ENCODE data around the gene LCN10. TPM values are rescaled to one million over a fixed set of nuclear protein-coding genes. Genes with fewer than 3 reads are reported as not detected.
A peak's percentile ranks its signal among the peaks of the same experiment; 100 is the strongest.

LCN10 gene
- total and polyA plus RNA-seq, 2 of the 13 experiments (the other 11 are each of a cell fraction or from before 2014, with no cell fraction given), result 0.53 to 0.61 TPM

DNA sequence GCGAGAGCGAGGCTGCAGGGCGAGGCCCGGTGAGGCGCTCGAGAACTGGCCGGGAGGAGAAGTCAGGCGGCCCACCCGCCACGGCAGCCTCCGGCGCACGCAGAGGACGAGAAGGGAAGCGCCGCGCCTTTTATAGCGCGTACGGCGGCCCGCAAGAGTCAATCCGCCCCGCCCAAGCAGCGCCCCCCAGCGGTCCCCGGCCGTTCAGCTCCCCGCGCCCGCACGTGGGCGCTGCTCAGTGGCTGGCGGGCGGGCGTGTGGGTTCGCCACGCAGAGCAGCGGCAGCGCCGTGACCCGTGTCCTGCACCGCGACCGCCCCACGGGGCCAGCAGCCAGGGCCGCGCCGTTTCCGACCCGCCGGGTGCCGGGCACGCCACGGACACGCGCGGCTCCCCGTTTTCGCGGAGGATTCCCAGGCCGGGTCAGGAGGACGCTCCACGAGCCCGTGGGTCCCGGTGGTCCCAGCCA lies 14.6 kb downstream of the LCN10 start (continued):
- TF ChIP-seq, protein P1, sequence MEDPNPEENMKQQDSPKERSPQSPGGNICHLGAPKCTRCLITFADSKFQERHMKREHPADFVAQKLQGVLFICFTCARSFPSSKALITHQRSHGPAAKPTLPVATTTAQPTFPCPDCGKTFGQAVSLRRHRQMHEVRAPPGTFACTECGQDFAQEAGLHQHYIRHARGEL (CRISPR knock-in tag; IDR thresholded peaks at IDR 0.05), result no peak
- peak; percentile 88 for TF ChIP-seq XRCC5 (optimal IDR thresholded peaks at IDR 0.05; ENCODE audit: low read length)
- TF ChIP-seq ZNF382 (CRISPR knock-in tag; IDR thresholded peaks at IDR 0.05; ENCODE audit: borderline replicate concordance), result no peak
- TF ChIP-seq, protein P2, sequence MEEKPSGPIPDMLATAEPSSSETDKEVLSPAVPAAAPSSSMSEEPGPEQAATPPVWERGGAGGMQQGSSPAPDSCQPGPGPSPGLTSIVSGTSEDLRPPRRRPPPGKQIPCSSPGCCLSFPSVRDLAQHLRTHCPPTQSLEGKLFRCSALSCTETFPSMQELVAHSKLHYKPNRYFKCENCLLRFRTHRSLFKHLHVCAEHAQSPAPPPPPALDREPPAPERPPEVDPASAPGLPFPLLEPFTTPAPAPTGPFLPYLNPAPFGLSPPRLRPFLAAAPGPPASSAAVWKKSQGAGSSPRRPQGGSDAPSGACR (CRISPR knock-in tag; IDR thresholded peaks at IDR 0.05), result no peak
- peak; percentile 58; the same call in 1 of the 2 replicates for TF ChIP-seq NFATC3 (CRISPR knock-in tag; IDR thresholded peaks at IDR 0.05)
- TF ChIP-seq, protein P3, sequence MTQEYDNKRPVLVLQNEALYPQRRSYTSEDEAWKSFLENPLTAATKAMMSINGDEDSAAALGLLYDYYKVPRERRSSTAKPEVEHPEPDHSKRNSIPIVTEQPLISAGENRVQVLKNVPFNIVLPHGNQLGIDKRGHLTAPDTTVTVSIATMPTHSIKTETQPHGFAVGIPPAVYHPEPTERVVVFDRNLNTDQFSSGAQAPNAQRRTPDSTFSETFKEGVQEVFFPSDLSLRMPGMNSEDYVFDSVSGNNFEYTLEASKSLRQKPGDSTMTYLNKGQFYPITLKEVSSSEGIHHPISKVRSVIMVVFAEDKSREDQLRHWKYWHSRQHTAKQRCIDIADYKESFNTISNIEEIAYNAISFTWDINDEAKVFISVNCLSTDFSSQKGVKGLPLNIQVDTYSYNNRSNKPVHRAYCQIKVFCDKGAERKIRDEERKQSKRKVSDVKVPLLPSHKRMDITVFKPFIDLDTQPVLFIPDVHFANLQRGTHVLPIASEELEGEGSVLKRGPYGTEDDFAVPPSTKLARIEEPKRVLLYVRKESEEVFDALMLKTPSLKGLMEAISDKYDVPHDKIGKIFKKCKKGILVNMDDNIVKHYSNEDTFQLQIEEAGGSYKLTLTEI (CRISPR knock-in tag; conservative IDR thresholded peaks at IDR 0.05), result no peak
- TF ChIP-seq ZFP36L2 (CRISPR knock-in tag; IDR thresholded peaks at IDR 0.05), result no peak
- TF ChIP-seq RARA (CRISPR knock-in tag; IDR thresholded peaks at IDR 0.05), result peak; percentile 63
- no peak for TF ChIP-seq NFE2L2 (IDR thresholded peaks at IDR 0.05; ENCODE audit: low read length)
- TF ChIP-seq MIER2 (CRISPR knock-in tag; IDR thresholded peaks at IDR 0.05), result no peak
- TF ChIP-seq SMARCE1 (IDR thresholded peaks at IDR 0.05; ENCODE audit: borderline replicate concordance), result no peak
- TF ChIP-seq NFIB (CRISPR knock-in tag; IDR thresholded peaks at IDR 0.05; ENCODE audit: borderline replicate concordance), result no peak
- TF ChIP-seq, protein P4, sequence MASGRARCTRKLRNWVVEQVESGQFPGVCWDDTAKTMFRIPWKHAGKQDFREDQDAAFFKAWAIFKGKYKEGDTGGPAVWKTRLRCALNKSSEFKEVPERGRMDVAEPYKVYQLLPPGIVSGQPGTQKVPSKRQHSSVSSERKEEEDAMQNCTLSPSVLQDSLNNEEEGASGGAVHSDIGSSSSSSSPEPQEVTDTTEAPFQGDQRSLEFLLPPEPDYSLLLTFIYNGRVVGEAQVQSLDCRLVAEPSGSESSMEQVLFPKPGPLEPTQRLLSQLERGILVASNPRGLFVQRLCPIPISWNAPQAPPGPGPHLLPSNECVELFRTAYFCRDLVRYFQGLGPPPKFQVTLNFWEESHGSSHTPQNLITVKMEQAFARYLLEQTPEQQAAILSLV (CRISPR knock-in tag; IDR thresholded peaks at IDR 0.05; ENCODE audit: borderline replicate concordance), result no peak; the same call in 1 of the 2 replicates
- TF ChIP-seq KDM4B (CRISPR knock-in tag; IDR thresholded peaks at IDR 0.05), result peak; percentile 83
- peak; percentile 67 for TF ChIP-seq SKI (IDR thresholded peaks at IDR 0.05; ENCODE audit: partially characterized antibody)
- no peak for TF ChIP-seq NCOA1 (CRISPR knock-in tag; IDR thresholded peaks at IDR 0.05)
- peak; percentile 84; the same call in 1 of the 2 replicates for TF ChIP-seq ZNF672 (CRISPR knock-in tag; IDR thresholded peaks at IDR 0.05)
- no peak for TF ChIP-seq HOXA7 (CRISPR knock-in tag; IDR thresholded peaks at IDR 0.05)
- TF ChIP-seq IKZF1 (IDR thresholded peaks at IDR 0.05), result no peak
- TF ChIP-seq ZNF878 (CRISPR knock-in tag; IDR thresholded peaks at IDR 0.05), result peak; percentile 90
- TF ChIP-seq, protein P5, sequence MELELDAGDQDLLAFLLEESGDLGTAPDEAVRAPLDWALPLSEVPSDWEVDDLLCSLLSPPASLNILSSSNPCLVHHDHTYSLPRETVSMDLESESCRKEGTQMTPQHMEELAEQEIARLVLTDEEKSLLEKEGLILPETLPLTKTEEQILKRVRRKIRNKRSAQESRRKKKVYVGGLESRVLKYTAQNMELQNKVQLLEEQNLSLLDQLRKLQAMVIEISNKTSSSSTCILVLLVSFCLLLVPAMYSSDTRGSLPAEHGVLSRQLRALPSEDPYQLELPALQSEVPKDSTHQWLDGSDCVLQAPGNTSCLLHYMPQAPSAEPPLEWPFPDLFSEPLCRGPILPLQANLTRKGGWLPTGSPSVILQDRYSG (CRISPR knock-in tag; IDR thresholded peaks at IDR 0.05), result 0 out of 2 replicates have a peak, but pooled peaks have one; percentile 62
- peak; percentile 57; the same call in 1 of the 2 replicates for TF ChIP-seq ZNF121 (CRISPR knock-in tag; IDR thresholded peaks at IDR 0.05)
- TF ChIP-seq ZNF207 (IDR thresholded peaks at IDR 0.05; ENCODE audit: borderline replicate concordance), result no peak
- TF ChIP-seq SP4 (CRISPR knock-in tag; IDR thresholded peaks at IDR 0.05), result peak; percentile 85
- no peak for TF ChIP-seq ZNF10 (CRISPR knock-in tag; IDR thresholded peaks at IDR 0.05; ENCODE audit: borderline replicate concordance, low read depth)
